CD14-positive monocyte (primary cell): ENCODE data around the gene STK11. TPM values are rescaled to one million over a fixed set of nuclear protein-coding genes. Genes with fewer than 3 reads are reported as not detected.

Source experiments
- DNase-seq, 3 donors: peaks; one replicate each; pipeline ENCODE4 v3.0.0-alpha.2; 2011 to 2022
- H2AFZ ChIP-seq: 2 replicates; pipeline ENCODE4 v1.6.0; 2012; ENCODE audit warnings: mild to moderate bottlenecking, low read depth, low read length, inconsistent platforms; ENCODE audit not compliant: insufficient read depth, poor library complexity, severe bottlenecking
- H3K27ac ChIP-seq, 2 donors: 1 replicate in 1 of 2; 2 replicates in 1 of 2; pipeline ENCODE4 v1.5.1; 2012 to 2013; ENCODE audit warnings: low read length in 2 of 2, control low read depth in 1 of 2, inconsistent platforms in 1 of 2, low read depth in 1 of 2, mild to moderate bottlenecking in 1 of 2
- H3K27me3 ChIP-seq, 2 donors: one replicate each; pipeline versions ENCODE4 v1.6.0 to v1.6.1; 2011 to 2013; ENCODE audit warnings: low read length in 2 of 2; ENCODE audit not compliant: control insufficient read depth in 2 of 2, insufficient read depth in 2 of 2
- H3K36me3 ChIP-seq, 2 donors: replicated peaks in 1 of 2; 1 replicate in 1 of 2; 2 replicates in 1 of 2; pipeline versions ENCODE4 v1.5.1 to v1.6.1; 2012 to 2013; ENCODE audit warnings: low read length in 2 of 2, control low read depth in 1 of 2, inconsistent platforms in 1 of 2, mild to moderate bottlenecking in 1 of 2; ENCODE audit not compliant: insufficient read depth in 2 of 2, control insufficient read depth in 1 of 2
- H3K4me1 ChIP-seq, 2 donors: 1 replicate in 1 of 2; 2 replicates in 1 of 2; pipeline versions ENCODE4 v1.5.1 to v1.6.1; 2012 to 2013; ENCODE audit warnings: low read length in 2 of 2, control low read depth in 1 of 2, inconsistent platforms in 1 of 2, mild to moderate bottlenecking in 1 of 2, moderate library complexity in 1 of 2; ENCODE audit not compliant: insufficient read depth in 2 of 2, control insufficient read depth in 1 of 2
- H3K4me2 ChIP-seq: replicated peaks from 2 replicates; pipeline ENCODE3; 2012; ENCODE audit warnings: low read length, moderate library complexity, mild to moderate bottlenecking; ENCODE audit not compliant: poor library complexity, severe bottlenecking; ENCODE audit errors: extremely low read depth
- H3K4me3 ChIP-seq, 3 experiments: fragments of 200-600 bp in 1 of 3; sonication (generic) in 1 of 3; replicated peaks in 1 of 3; 1 replicate in 2 of 3; 2 replicates in 1 of 3; pipeline ENCODE4 v1.5.1; 2011 to 2013; ENCODE audit warnings: low read length in 3 of 3, mild to moderate bottlenecking in 3 of 3, control low read depth in 2 of 3, low read depth in 2 of 3, inconsistent platforms in 1 of 3, moderate library complexity in 1 of 3
- H3K79me2 ChIP-seq: 2 replicates; pipeline ENCODE4 v1.6.0; 2012; ENCODE audit warnings: mild to moderate bottlenecking, control low read depth, inconsistent platforms, low read length, moderate library complexity; ENCODE audit not compliant: insufficient read depth
- H3K9ac ChIP-seq: 2 replicates; pipeline ENCODE4 v1.6.0; 2017; ENCODE audit warnings: low read length, mild to moderate bottlenecking; ENCODE audit not compliant: insufficient read depth, poor library complexity, severe bottlenecking
- H3K9me3 ChIP-seq, 2 donors: replicated peaks in 1 of 2; 1 replicate in 1 of 2; 2 replicates in 1 of 2; pipeline versions ENCODE4 v1.5.1 to v1.6.1; 2012 to 2013; ENCODE audit warnings: low read length in 2 of 2, control low read depth in 1 of 2; ENCODE audit not compliant: control insufficient read depth in 1 of 2, insufficient read depth in 1 of 2
- H4K20me1 ChIP-seq: 2 replicates; pipeline ENCODE4 v1.6.0; 2012; ENCODE audit warnings: mild to moderate bottlenecking, low read length, control low read depth, moderate library complexity; ENCODE audit not compliant: insufficient read depth
- H3K27ac Mint-ChIP-seq, 7 donors: one replicate each; pipeline ENCODE4 v1.8.0; 2020; ENCODE audit warnings: mild to moderate bottlenecking in 7 of 7, mixed read lengths in 7 of 7, moderate library complexity in 6 of 7, inconsistent platforms in 2 of 7
- H3K27me3 Mint-ChIP-seq, 3 donors: one replicate each; pipeline ENCODE4 v1.8.0; 2021 to 2022; ENCODE audit warnings: low read depth in 3 of 3, mild to moderate bottlenecking in 3 of 3, mixed read lengths in 3 of 3, moderate library complexity in 3 of 3, inconsistent platforms in 1 of 3
- H3K36me3 Mint-ChIP-seq, 2 donors: one replicate each; pipeline ENCODE4 v1.8.0; 2020; ENCODE audit warnings: mixed read lengths in 2 of 2, inconsistent platforms in 1 of 2, mild to moderate bottlenecking in 1 of 2
- H3K4me1 Mint-ChIP-seq: one replicate; pipeline ENCODE4 v1.8.0; 2020; ENCODE audit warnings: mild to moderate bottlenecking, mixed read lengths
- H3K4me3 Mint-ChIP-seq, 2 donors: one replicate each; pipeline ENCODE4 v1.8.0; 2020; ENCODE audit warnings: mild to moderate bottlenecking in 2 of 2, mixed read lengths in 2 of 2, moderate library complexity in 1 of 2
- H3K9me3 Mint-ChIP-seq, 7 donors: one replicate each; pipeline ENCODE4 v1.8.0; 2020 to 2022; ENCODE audit warnings: mixed read lengths in 7 of 7, mild to moderate bottlenecking in 6 of 7, moderate library complexity in 6 of 7, inconsistent platforms in 2 of 7
- WGBS: methylation state at CpG from one replicate; pipeline ENCODE4 v1.1.5; 2013; ENCODE audit warnings: missing lambda C conversion rate; ENCODE audit not compliant: insufficient coverage; 5-methylcytosine and 5-hydroxymethylcytosine counted together
- intact Hi-C, 2 donors: fragments of 100-400 bp; cut with micrococcal nuclease; formaldehyde crosslinking; loops; one replicate each; pipeline versions ENCODE4 v1.15.0 to v1.15.1; 2023
- polyA plus RNA-seq, 3 donors: library from polyadenylated mRNA; depleted of rRNA in 1 of 3; unstranded in 2 of 3; stranded (reverse) in 1 of 3; fragments of 300-500 nt in 2 of 3; fragments of >200 nt in 1 of 3; fragmentation: Illumina TruSeq in 2 of 3; gene quantifications; 1 replicate in 2 of 3; 2 replicates in 1 of 3; pipeline ENCODE4 v1.2.3, GENCODE V29; 2012 to 2021
- TF ChIP-seq, protein P1 (sequence below): fragments of 200-600 bp; IDR thresholded peaks from one replicate; pipeline ENCODE4 v1.8.0; 2022; ENCODE audit warnings: antibody characterized with exemption, mild to moderate bottlenecking

Gene STK11
- polyA plus RNA-seq, 3 donors, result 6.2 to 72.1 (median 15.4) TPM

DNA sequence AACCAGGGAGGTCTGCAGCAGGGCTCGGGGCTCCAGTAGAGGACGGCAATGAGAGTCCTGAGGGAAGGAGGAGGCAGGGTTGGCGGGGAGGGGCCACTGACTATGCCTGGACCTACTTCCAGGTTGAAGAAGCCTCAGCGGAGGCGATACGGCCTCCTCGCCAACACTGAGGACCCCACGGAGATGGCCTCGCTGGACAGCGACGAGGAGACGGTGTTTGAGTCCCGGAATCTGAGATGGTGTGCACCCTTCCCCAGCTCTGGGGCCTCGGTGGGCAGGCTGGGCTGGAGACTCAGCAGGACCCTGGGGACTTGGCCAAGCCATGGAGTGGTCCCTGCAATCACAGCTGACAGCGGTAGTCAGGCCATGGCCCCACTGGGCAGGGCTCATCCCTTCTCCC is 71.5 kb downstream of the STK11 start:
- TF ChIP-seq, protein P1, sequence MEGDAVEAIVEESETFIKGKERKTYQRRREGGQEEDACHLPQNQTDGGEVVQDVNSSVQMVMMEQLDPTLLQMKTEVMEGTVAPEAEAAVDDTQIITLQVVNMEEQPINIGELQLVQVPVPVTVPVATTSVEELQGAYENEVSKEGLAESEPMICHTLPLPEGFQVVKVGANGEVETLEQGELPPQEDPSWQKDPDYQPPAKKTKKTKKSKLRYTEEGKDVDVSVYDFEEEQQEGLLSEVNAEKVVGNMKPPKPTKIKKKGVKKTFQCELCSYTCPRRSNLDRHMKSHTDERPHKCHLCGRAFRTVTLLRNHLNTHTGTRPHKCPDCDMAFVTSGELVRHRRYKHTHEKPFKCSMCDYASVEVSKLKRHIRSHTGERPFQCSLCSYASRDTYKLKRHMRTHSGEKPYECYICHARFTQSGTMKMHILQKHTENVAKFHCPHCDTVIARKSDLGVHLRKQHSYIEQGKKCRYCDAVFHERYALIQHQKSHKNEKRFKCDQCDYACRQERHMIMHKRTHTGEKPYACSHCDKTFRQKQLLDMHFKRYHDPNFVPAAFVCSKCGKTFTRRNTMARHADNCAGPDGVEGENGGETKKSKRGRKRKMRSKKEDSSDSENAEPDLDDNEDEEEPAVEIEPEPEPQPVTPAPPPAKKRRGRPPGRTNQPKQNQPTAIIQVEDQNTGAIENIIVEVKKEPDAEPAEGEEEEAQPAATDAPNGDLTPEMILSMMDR, result no peak
- H3K4me3 Mint-ChIP-seq, result peak overlapping the region in 1 of 2 donors; percentile 65
- H3K9ac ChIP-seq, result no peak overlapping the region
- H3K4me1 ChIP-seq, result peaks cover 41 to 50% of the 10 kb centered on the region in 2 donors
- DNase-seq, result no peak
- H3K27me3 ChIP-seq, result no peaks in the 10 kb centered on the region
- H3K4me2 ChIP-seq, result no peak overlapping the region
- no peaks in the 10 kb centered on the region for H3K27me3 Mint-ChIP-seq
- peaks cover 42% of the 10 kb centered on the region for H3K79me2 ChIP-seq
- H3K36me3 Mint-ChIP-seq, result peaks cover 37 to 61% of the 10 kb centered on the region in 2 donors
- H2AFZ ChIP-seq, result no peak overlapping the region
- peak overlapping the region in 6 of 7 donors; percentile 54 to 85 (median 80) for H3K27ac Mint-ChIP-seq
- peaks cover 0 to 2% (median 0%) of the 10 kb centered on the region in 7 donors for H3K9me3 Mint-ChIP-seq
- peak overlapping the region in 1 of 2 donors; percentile 89 for H3K27ac ChIP-seq
- WGBS, result 98% methylated on average over 9 of the region's 15 CpGs
- intact Hi-C loops, result loop anchor here (5.0 kb wide), 2 partner anchors 80 to 105 kb away; partner anchors contain the start of gene NDUFS7 (in 2 of the 2)
- H3K36me3 ChIP-seq, result peaks cover 39 to 42% of the 10 kb centered on the region in 2 donors
- no peak overlapping the region for H3K4me3 ChIP-seq
- H3K9me3 ChIP-seq, result no peaks in the 10 kb centered on the region
- H4K20me1 ChIP-seq, result peaks cover 53% of the 10 kb centered on the region
- peaks cover 39% of the 10 kb centered on the region for H3K4me1 Mint-ChIP-seq

Other genes starting within 250 kb of the STK11 start
- gene WDR18, start 221.4 kb upstream of the STK11 start, polyA plus RNA-seq, result 10 to 100 TPM; 21.3 to 52.7 (median 49.9) TPM
- under 1 TPM in 2 of 3 donors, not detected in 1; 0.13 to 0.27 TPM for gene GRIN3B, start 205.4 kb upstream of the STK11 start, polyA plus RNA-seq
- gene TMEM259, start 184.7 kb upstream of the STK11 start, polyA plus RNA-seq, result 100 to 1,000 TPM in 1 of 3 donors, 10 to 100 TPM in 2; 37.4 to 417 (median 45.0) TPM
- not detected for gene RNU6-2, start 184.3 kb upstream of the STK11 start, polyA plus RNA-seq
- 100 to 1,000 TPM in 2 of 3 donors, 10 to 100 TPM in 1; 69.9 to 213 (median 144) TPM for gene CNN2, start 179.2 kb upstream of the STK11 start, polyA plus RNA-seq
- 100 to 1,000 TPM in 1 of 3 donors, 1 to 10 TPM in 2; 1.7 to 104 (median 7.8) TPM for gene ABCA7, start 165.7 kb upstream of the STK11 start, polyA plus RNA-seq
- gene ARHGAP45, start 138.6 kb upstream of the STK11 start, polyA plus RNA-seq, result 100 to 1,000 TPM; 108 to 308 (median 137) TPM
- 100 to 1,000 TPM; 183 to 222 (median 195) TPM for gene POLR2E, start 110.4 kb upstream of the STK11 start, polyA plus RNA-seq
- 100 to 1,000 TPM; 459 to 508 (median 493) TPM for gene GPX4, start 101.8 kb upstream of the STK11 start, polyA plus RNA-seq
- 10 to 100 TPM in 1 of 3 donors, 1 to 10 TPM in 1, under 1 TPM in 1; 0.71 to 75.0 (median 2.6) TPM for gene SBNO2, start 31.5 kb upstream of the STK11 start, polyA plus RNA-seq
- gene CBARP, start 32.2 kb downstream of the STK11 start, polyA plus RNA-seq, result not detected
- 100 to 1,000 TPM; 122 to 160 (median 143) TPM for gene ATP5F1D, start 36.0 kb downstream of the STK11 start, polyA plus RNA-seq
- 100 to 1,000 TPM in 1 of 3 donors, 10 to 100 TPM in 1, 1 to 10 TPM in 1; 5.6 to 301 (median 11.0) TPM for gene MIDN, start 42.8 kb downstream of the STK11 start, polyA plus RNA-seq
- 100 to 1,000 TPM in 1 of 3 donors, 10 to 100 TPM in 2; 39.6 to 600 (median 51.1) TPM for gene CIRBP, start 63.6 kb downstream of the STK11 start, polyA plus RNA-seq
- gene FAM174C, start 69.8 kb downstream of the STK11 start, polyA plus RNA-seq, result 10 to 100 TPM; 32.8 to 56.2 (median 40.0) TPM
- gene EFNA2, start 80.1 kb downstream of the STK11 start, polyA plus RNA-seq, result not detected
- gene NDUFS7, start 178.1 kb downstream of the STK11 start, polyA plus RNA-seq, result 100 to 1,000 TPM; 119 to 232 (median 211) TPM
- 1 to 10 TPM in 1 of 3 donors, under 1 TPM in 2; 0.95 to 1.3 (median 0.96) TPM for gene GAMT, start 195.8 kb downstream of the STK11 start, polyA plus RNA-seq
- gene DAZAP1, start 201.8 kb downstream of the STK11 start, polyA plus RNA-seq, result 10 to 100 TPM in 1 of 3 donors, 1 to 10 TPM in 2; 3.3 to 57.1 (median 4.2) TPM
- gene RPS15, start 232.6 kb downstream of the STK11 start, polyA plus RNA-seq, result 1,000 to 10,000 TPM; 1,318 to 3,451 (median 1,526) TPM
- gene APC2, start 244.3 kb downstream of the STK11 start, polyA plus RNA-seq, result under 1 TPM in 1 of 3 donors, not detected in 2; 0.04 TPM